Chondrocyte (in vitro differentiated cells): Measurements from ENCODE around the gene TP63. TPM values are rescaled to one million over a fixed set of nuclear protein-coding genes. Genes with fewer than 3 reads are reported as not detected.

Experiments
- DNase-seq: peaks from one replicate; pipeline ENCODE4 v3.0.0; 2021; ENCODE audit warnings: mixed read lengths, low spot score
- H3K27ac Mint-ChIP-seq: one replicate; pipeline ENCODE4 v1.8.0; 2021; ENCODE audit warnings: mild to moderate bottlenecking, moderate library complexity, mixed read lengths; ENCODE audit not compliant: unreplicated experiment
- H3K27me3 Mint-ChIP-seq: 2 replicates; pipeline ENCODE4 v1.8.0; 2021; ENCODE audit warnings: low read depth, mixed read lengths
- H3K36me3 Mint-ChIP-seq: 2 replicates; pipeline ENCODE4 v1.8.0; 2021; ENCODE audit warnings: low read depth, mixed read lengths
- H3K4me1 Mint-ChIP-seq: 2 replicates; pipeline ENCODE4 v1.8.0; 2021; ENCODE audit warnings: low read depth, mild to moderate bottlenecking, mixed read lengths
- H3K4me3 Mint-ChIP-seq: one replicate; pipeline ENCODE4 v1.8.0; 2021; ENCODE audit warnings: mild to moderate bottlenecking, moderate library complexity, mixed read lengths; ENCODE audit not compliant: unreplicated experiment
- H3K9me3 Mint-ChIP-seq: 2 replicates; pipeline ENCODE4 v1.8.0; 2021; ENCODE audit warnings: low read depth, mixed read lengths
- CTCF ChIP-seq: fragments of 200-600 bp; sonication (generic); IDR thresholded peaks from 2 replicates; pipeline ENCODE4 v1.5.0; 2021; ENCODE audit warnings: antibody characterized with exemption, mild to moderate bottlenecking, moderate library complexity
- total RNA-seq: library from RNA; stranded (reverse); gene quantifications from 3 replicates; pipeline ENCODE4 v1.2.1, GENCODE V29; 2021

TP63 gene
- total RNA-seq, 1 donor from 2014 or later, result not detected

GRCh38 chr3:189625572-189625971 lies 5.6 kb upstream of the TP63 start:
- Mint-ChIP-seq H3K9me3 (no peaks in the 10 kb centered on the region), H3K27ac (no peak overlapping the region), H3K4me3 (no peak overlapping the region), H3K27me3 (peaks cover 5% of the 10 kb centered on the region), H3K4me1 (peaks cover 8% of the 10 kb centered on the region), H3K36me3 (no peaks in the 10 kb centered on the region)
- DNase-seq, result no peak
- no peak for TF ChIP-seq CTCF

GRCh38 chr3:189626286-189626685 lies 4.9 kb upstream of the TP63 start:
- Mint-ChIP-seq H3K36me3 (no peaks in the 10 kb centered on the region), H3K27ac (no peak overlapping the region), H3K4me3 (no peak overlapping the region), H3K4me1 (peaks cover 13% of the 10 kb centered on the region), H3K9me3 (no peaks in the 10 kb centered on the region), H3K27me3 (peaks cover 5% of the 10 kb centered on the region)
- TF ChIP-seq CTCF, result no peak
- DNase-seq, result no peak

GRCh38 chr3:189629803-189630455 lies 1.3 kb upstream of the TP63 start:
- no peak for TF ChIP-seq CTCF
- no peak overlapping the region for H3K4me3 Mint-ChIP-seq
- no peaks in the 10 kb centered on the region for H3K9me3 Mint-ChIP-seq
- H3K27me3 Mint-ChIP-seq, result peaks cover 4% of the 10 kb centered on the region
- peaks cover 13% of the 10 kb centered on the region for H3K4me1 Mint-ChIP-seq
- no peak for DNase-seq
- H3K36me3 Mint-ChIP-seq, result no peaks in the 10 kb centered on the region
- no peak overlapping the region for H3K27ac Mint-ChIP-seq

- TF ChIP-seq CTCF, result no peak
These were observed 319 bp upstream of the TP63 start for GRCh38 chr3:189630767-189631372.

GRCh38 chr3:189631409-189631808 lies 220 bp downstream of the TP63 start:
- Mint-ChIP-seq H3K27me3 (peaks cover 4% of the 10 kb centered on the region), H3K36me3 (no peaks in the 10 kb centered on the region), H3K4me3 (no peak overlapping the region), H3K27ac (no peak overlapping the region), H3K9me3 (no peaks in the 10 kb centered on the region), H3K4me1 (peaks cover 13% of the 10 kb centered on the region)
- DNase-seq, result no peak
- TF ChIP-seq CTCF, result no peak

More at GRCh38 chr3:189630767-189631372, 319 bp upstream of the TP63 start:
- Mint-ChIP-seq H3K27me3 (peaks cover 4% of the 10 kb centered on the region), H3K27ac (no peak overlapping the region), H3K36me3 (no peaks in the 10 kb centered on the region), H3K4me3 (no peak overlapping the region), H3K4me1 (peaks cover 13% of the 10 kb centered on the region), H3K9me3 (no peaks in the 10 kb centered on the region)
- DNase-seq, result no peak
